A549 (cell line): ENCODE data around the gene MVP. TPM values are rescaled to one million over a fixed set of nuclear protein-coding genes. Genes with fewer than 3 reads are reported as not detected.

Source experiments
- ATAC-seq, 2 experiments: fragments of 200-7000 bp in 1 of 2; fragments of >200 bp in 1 of 2; cut with Nextera tagmentation in 1 of 2; cut with Tn5 transposase in 1 of 2; 3 replicates each; pipeline versions ENCODE4 v1.8.0 to v1.9.1; 2018 to 2020; ENCODE audit warnings: mild to moderate bottlenecking in 1 of 2, moderate library complexity in 1 of 2
- CTCF ChIA-PET: fragments of 300-600 bp; sonication (Branson Sonifier 250); formaldehyde crosslinking; extraction: SDS; loops from one replicate; lab custom pipeline; 2021; ENCODE audit warnings: antibody characterized with exemption, inconsistent platforms; lab: Yijun Ruan, JAX
- POLR2A ChIA-PET: fragments of 350-600 bp; formaldehyde crosslinking; extraction: SDS; loops from one replicate; lab custom pipeline; 2021; ENCODE audit warnings: antibody characterized with exemption, inconsistent platforms; lab: Yijun Ruan, JAX
- DNase-seq, 2 experiments: peaks; one replicate each; pipeline versions ENCODE4 v3.0.0 to v3.0.0-alpha.2; 2011 to 2016; ENCODE audit warnings: low read depth in 1 of 2, low spot score in 1 of 2
- FAIRE-seq: peaks from 2 replicates; lab custom pipeline; 2011; peaks lifted over from hg19 to GRCh38; lab: Jason Lieb, UNC
- H3K27ac ChIP-seq, 2 experiments: fragments of >200 bp; sonication (Bioruptor Twin); formaldehyde crosslinking; 3 replicates each; pipeline ENCODE4 v1.5.1; 2016 to 2017
- H3K4me1 ChIP-seq: fragments of >200 bp; sonication (Bioruptor Twin); formaldehyde crosslinking; 3 replicates; pipeline ENCODE4 v1.6.1; 2016
- H3K4me2 ChIP-seq: fragments of >200 bp; sonication (Bioruptor Twin); formaldehyde crosslinking; 3 replicates; pipeline ENCODE4 v1.6.1; 2016
- H3K4me3 ChIP-seq: fragments of >200 bp; sonication (Bioruptor Twin); formaldehyde crosslinking; 3 replicates; pipeline ENCODE4 v1.5.1; 2016
- H3K9me3 ChIP-seq: fragments of >200 bp; sonication (Bioruptor Twin); formaldehyde crosslinking; 3 replicates; pipeline ENCODE4 v1.6.1; 2016
- CBX2 ChIP-seq: fragments of 200-600 bp; sonication (generic); IDR thresholded peaks from 2 replicates; pipeline ENCODE4 v1.6.1; 2016; ENCODE audit warnings: low read depth, mild to moderate bottlenecking, borderline replicate concordance
- CBX8 ChIP-seq: fragments of 200-600 bp; sonication (generic); IDR thresholded peaks from 2 replicates; pipeline ENCODE4 v1.6.1; 2016
- CEBPB ChIP-seq, 2 experiments: fragments of >200 bp in 1 of 2; sonication (Bioruptor Twin) in 1 of 2; formaldehyde crosslinking in 1 of 2; IDR thresholded peaks; 2 replicates each; pipeline ENCODE4 v1.6.1; 2012 to 2016
- CHD2 ChIP-seq: fragments of 150-350 bp; IDR thresholded peaks from 2 replicates; pipeline ENCODE4 v1.6.1; 2014; ENCODE audit warnings: low read length; ENCODE audit not compliant: partially characterized antibody
- EHF ChIP-seq: fragments of 250-450 bp; sonication (Bioruptor Pico); IDR thresholded peaks from 2 replicates; pipeline ENCODE4 v1.5.0; 2020; ENCODE audit warnings: mild to moderate bottlenecking
- EHMT2 ChIP-seq: fragments of 200-600 bp; sonication (generic); IDR thresholded peaks from 2 replicates; pipeline ENCODE4 v1.6.1; 2016; ENCODE audit warnings: antibody characterized with exemption, low read depth, mild to moderate bottlenecking, moderate library complexity
- ESRRA ChIP-seq: fragments of 150-350 bp; IDR thresholded peaks from 2 replicates; pipeline ENCODE4 v1.6.1; 2014; ENCODE audit warnings: mild to moderate bottlenecking, low read length, borderline replicate concordance
- FOSB ChIP-seq: fragments of 250-450 bp; sonication (Bioruptor Pico); IDR thresholded peaks from 2 replicates; pipeline ENCODE4 v1.5.0; 2020; ENCODE audit warnings: mild to moderate bottlenecking, moderate library complexity
- HEYL ChIP-seq: fragments of 250-450 bp; sonication (Bioruptor Pico); IDR thresholded peaks from 2 replicates; pipeline ENCODE4 v1.8.0; 2021; ENCODE audit warnings: mild to moderate bottlenecking, moderate library complexity
- HOXB13 ChIP-seq: fragments of 250-450 bp; sonication (Bioruptor Pico); IDR thresholded peaks from 2 replicates; pipeline ENCODE4 v1.5.0; 2020; ENCODE audit warnings: low read depth, mild to moderate bottlenecking, moderate library complexity
- JUN ChIP-seq, 2 experiments: fragments of >200 bp; sonication (Bioruptor Twin); formaldehyde crosslinking; IDR thresholded peaks; 2 replicates in 1 of 2; 3 replicates in 1 of 2; pipeline ENCODE4 v1.6.1; 2016 to 2017
- MYC ChIP-seq: IDR thresholded peaks from 2 replicates; pipeline ENCODE4 v1.6.1; 2012; ENCODE audit warnings: mild to moderate bottlenecking, inconsistent platforms, low read length, improper control_type of control experiment, borderline replicate concordance
- NPAS2 ChIP-seq: fragments of 250-450 bp; sonication (Bioruptor Pico); IDR thresholded peaks from 2 replicates; pipeline ENCODE4 v1.8.0; 2022; ENCODE audit warnings: mild to moderate bottlenecking, moderate library complexity, borderline replicate concordance
- NR3C1 ChIP-seq: fragments of >200 bp; sonication (Bioruptor Twin); formaldehyde crosslinking; IDR thresholded peaks from 3 replicates; pipeline ENCODE4 v1.6.1; 2017
- PHF8 ChIP-seq: fragments of 200-600 bp; sonication (generic); IDR thresholded peaks from 2 replicates; pipeline ENCODE4 v1.6.1; 2016; ENCODE audit warnings: low read depth, mild to moderate bottlenecking, antibody characterized with exemption, moderate library complexity, borderline replicate concordance
- RAD21 ChIP-seq, 2 experiments: fragments of >200 bp in 1 of 2; sonication (Bioruptor Twin) in 1 of 2; formaldehyde crosslinking in 1 of 2; IDR thresholded peaks in 1 of 2; conservative IDR thresholded peaks in 1 of 2; 2 replicates in 1 of 2; 3 replicates in 1 of 2; pipeline ENCODE4 v1.6.1; 2012 to 2018; ENCODE audit warnings: inconsistent platforms in 1 of 2
- RARB ChIP-seq: fragments of 250-450 bp; sonication (Bioruptor Pico); IDR thresholded peaks from 2 replicates; pipeline ENCODE4 v1.8.0; 2021; ENCODE audit warnings: mild to moderate bottlenecking, moderate library complexity
- RCOR1 ChIP-seq: fragments of 150-350 bp; IDR thresholded peaks from 2 replicates; pipeline ENCODE4 v1.6.1; 2014; ENCODE audit warnings: antibody characterized with exemption, low read length, low read depth
- RNF2 ChIP-seq: fragments of 200-600 bp; sonication (generic); IDR thresholded peaks from 2 replicates; pipeline ENCODE4 v1.6.1; 2016; ENCODE audit warnings: low read depth, mild to moderate bottlenecking, antibody characterized with exemption, moderate library complexity, borderline replicate concordance
- ZFP36 ChIP-seq: fragments of 450-650 bp; IDR thresholded peaks from 2 replicates; pipeline ENCODE4 v1.6.1; 2014; ENCODE audit warnings: borderline replicate concordance; ENCODE audit not compliant: partially characterized antibody
- WGBS: methylation state at CpG from one replicate; pipeline ENCODE4 v1.1.6; 2017; ENCODE audit errors: missing lambda C conversion rate; 5-methylcytosine and 5-hydroxymethylcytosine counted together
- polyA plus RNA-seq, 4 experiments: library from polyadenylated mRNA; depleted of rRNA in 3 of 4; stranded (reverse); fragments of >200 nt; fragmentation: RNase III in 1 of 4; extraction: RNeasy Plus Mini Kit Qiagen cat#74134 plus additional on column Dnase treatment in 1 of 4; gene quantifications; 2 replicates in 3 of 4; 3 replicates in 1 of 4; pipeline ENCODE4 v1.2.3, GENCODE V29; 2011 to 2017
- TF ChIP-seq, protein P1 (sequence below): fragments of 200-600 bp; sonication (generic); IDR thresholded peaks from 2 replicates; pipeline ENCODE4 v1.6.1; 2016; ENCODE audit warnings: antibody characterized with exemption, mild to moderate bottlenecking, moderate library complexity
- TF ChIP-seq, protein P2 (sequence below): fragments of >200 bp; sonication (Bioruptor Twin); formaldehyde crosslinking; IDR thresholded peaks from 3 replicates; pipeline ENCODE4 v1.6.1; 2016
- TF ChIP-seq, protein P3 (sequence below): IDR thresholded peaks from 2 replicates; pipeline ENCODE4 v1.6.1; 2012
- TF ChIP-seq, protein P4 (sequence below): IDR thresholded peaks from 2 replicates; pipeline ENCODE4 v1.6.1; 2012
- TF ChIP-seq, protein P5 (sequence below): fragments of 450-650 bp; IDR thresholded peaks from 2 replicates; pipeline ENCODE4 v1.6.1; 2014; ENCODE audit warnings: antibody characterized with exemption

The MVP gene
- polyA plus RNA-seq, 2 of the 4 experiments (the other 2 are of a cell fraction): 73.3 to 106 TPM

DNA sequence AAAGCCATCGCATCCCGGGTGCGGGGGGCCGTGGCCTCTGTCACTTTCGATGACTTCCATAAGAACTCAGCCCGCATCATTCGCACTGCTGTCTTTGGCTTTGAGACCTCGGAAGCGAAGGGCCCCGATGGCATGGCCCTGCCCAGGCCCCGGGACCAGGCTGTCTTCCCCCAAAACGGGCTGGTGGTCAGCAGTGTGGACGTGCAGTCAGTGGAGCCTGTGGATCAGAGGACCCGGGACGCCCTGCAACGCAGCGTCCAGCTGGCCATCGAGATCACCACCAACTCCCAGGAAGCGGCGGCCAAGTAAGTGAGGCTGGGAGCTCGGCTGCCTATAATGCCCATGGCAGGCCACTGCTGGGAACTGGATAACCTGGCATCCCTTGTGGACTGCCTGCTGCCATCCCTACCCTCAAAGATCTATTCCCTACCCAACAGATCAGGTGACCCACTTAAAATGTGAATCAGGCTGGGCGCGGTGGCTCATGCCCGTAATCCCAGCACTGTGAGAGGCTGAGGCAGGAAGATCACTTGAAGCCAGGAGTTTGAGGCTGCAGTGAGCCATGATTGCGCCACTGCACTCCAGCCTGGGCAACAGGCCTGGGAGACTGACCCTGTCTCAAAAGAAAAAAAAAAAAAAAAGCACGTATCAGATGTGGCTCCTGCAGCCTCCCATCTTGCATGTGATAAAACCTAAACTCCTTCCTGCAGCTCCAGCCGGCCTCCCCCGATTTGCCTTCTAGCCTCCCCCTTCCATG lies 24.5 kb downstream of the MVP start:
- POLR2A ChIA-PET: interaction anchor here (0.8 kb wide), 1 partner anchor 11 kb away, joined by 3 read pairs; no protein-coding TSS in a partner anchor
- no peak for TF ChIP-seq RCOR1
- no peak for TF ChIP-seq EHMT2
- TF ChIP-seq CBX2: no peak
- TF ChIP-seq ZFP36: no peak
- TF ChIP-seq RNF2: no peak
- no peak for TF ChIP-seq RAD21 (conservative IDR thresholded peaks at IDR 0.05 in 1 of 2, IDR thresholded peaks at IDR 0.05 in 1 of 2)
- TF ChIP-seq HOXB13 (CRISPR knock-in tag): no peak
- TF ChIP-seq, protein P1, sequence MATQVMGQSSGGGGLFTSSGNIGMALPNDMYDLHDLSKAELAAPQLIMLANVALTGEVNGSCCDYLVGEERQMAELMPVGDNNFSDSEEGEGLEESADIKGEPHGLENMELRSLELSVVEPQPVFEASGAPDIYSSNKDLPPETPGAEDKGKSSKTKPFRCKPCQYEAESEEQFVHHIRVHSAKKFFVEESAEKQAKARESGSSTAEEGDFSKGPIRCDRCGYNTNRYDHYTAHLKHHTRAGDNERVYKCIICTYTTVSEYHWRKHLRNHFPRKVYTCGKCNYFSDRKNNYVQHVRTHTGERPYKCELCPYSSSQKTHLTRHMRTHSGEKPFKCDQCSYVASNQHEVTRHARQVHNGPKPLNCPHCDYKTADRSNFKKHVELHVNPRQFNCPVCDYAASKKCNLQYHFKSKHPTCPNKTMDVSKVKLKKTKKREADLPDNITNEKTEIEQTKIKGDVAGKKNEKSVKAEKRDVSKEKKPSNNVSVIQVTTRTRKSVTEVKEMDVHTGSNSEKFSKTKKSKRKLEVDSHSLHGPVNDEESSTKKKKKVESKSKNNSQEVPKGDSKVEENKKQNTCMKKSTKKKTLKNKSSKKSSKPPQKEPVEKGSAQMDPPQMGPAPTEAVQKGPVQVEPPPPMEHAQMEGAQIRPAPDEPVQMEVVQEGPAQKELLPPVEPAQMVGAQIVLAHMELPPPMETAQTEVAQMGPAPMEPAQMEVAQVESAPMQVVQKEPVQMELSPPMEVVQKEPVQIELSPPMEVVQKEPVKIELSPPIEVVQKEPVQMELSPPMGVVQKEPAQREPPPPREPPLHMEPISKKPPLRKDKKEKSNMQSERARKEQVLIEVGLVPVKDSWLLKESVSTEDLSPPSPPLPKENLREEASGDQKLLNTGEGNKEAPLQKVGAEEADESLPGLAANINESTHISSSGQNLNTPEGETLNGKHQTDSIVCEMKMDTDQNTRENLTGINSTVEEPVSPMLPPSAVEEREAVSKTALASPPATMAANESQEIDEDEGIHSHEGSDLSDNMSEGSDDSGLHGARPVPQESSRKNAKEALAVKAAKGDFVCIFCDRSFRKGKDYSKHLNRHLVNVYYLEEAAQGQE: no peak
- TF ChIP-seq PHF8: no peak
- no peak for TF ChIP-seq EHF (CRISPR knock-in tag)
- TF ChIP-seq NR3C1: no peak
- TF ChIP-seq HEYL: no peak
- TF ChIP-seq, protein P2, sequence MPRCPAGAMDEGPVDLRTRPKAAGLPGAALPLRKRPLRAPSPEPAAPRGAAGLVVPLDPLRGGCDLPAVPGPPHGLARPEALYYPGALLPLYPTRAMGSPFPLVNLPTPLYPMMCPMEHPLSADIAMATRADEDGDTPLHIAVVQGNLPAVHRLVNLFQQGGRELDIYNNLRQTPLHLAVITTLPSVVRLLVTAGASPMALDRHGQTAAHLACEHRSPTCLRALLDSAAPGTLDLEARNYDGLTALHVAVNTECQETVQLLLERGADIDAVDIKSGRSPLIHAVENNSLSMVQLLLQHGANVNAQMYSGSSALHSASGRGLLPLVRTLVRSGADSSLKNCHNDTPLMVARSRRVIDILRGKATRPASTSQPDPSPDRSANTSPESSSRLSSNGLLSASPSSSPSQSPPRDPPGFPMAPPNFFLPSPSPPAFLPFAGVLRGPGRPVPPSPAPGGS: no peak
- no peaks in the 10 kb centered on the region for H3K4me1 ChIP-seq
- H3K27ac ChIP-seq: no peak overlapping the region
- ATAC-seq: no peak
- no peak overlapping the region for H3K4me2 ChIP-seq
- no peaks in the 10 kb centered on the region for H3K9me3 ChIP-seq
- WGBS: 88% methylated on average over 27 of the region's 28 CpGs
- CTCF ChIA-PET: interaction anchor here (1.1 to 26.2 kb wide), 3 partner anchors 26 to 178 kb away, joined by 3 to 568 read pairs (median 4); partner anchors contain the start of genes MAZ, MVP, PAGR1 and PRRT2
- no peak overlapping the region for H3K4me3 ChIP-seq
- no peak for DNase-seq
- FAIRE-seq: no peak

DNA sequence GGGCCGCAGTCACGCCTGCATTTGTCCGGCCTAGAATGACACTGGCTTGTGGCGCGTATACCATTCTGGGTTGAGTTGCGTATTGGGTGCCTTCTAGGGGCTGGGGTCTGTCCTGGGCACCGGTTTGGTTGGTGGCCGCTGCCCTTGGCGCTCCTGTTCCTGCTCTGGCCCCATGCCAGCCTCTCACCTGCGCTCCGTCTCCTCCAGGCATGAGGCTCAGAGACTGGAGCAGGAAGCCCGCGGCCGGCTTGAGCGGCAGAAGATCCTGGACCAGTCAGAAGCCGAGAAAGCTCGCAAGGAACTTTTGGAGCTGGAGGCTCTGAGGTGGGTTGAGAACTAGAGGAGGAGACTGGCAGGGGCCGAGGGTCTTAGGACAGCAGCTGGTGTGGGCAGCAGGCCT lies 25.4 kb downstream of the MVP start:
- Histone ChIP-seq H3K4me1 (no peaks in the 10 kb centered on the region), H3K27ac (no peak overlapping the region), H3K4me3 (no peak overlapping the region), H3K4me2 (no peak overlapping the region), H3K9me3 (no peaks in the 10 kb centered on the region)
- TF ChIP-seq CBX8 (no peak), FOSB (CRISPR knock-in tag) (no peak), NPAS2 (CRISPR knock-in tag) (no peak), CEBPB (IDR thresholded peaks at IDR 0.05) (no peak), JUN (IDR thresholded peaks at IDR 0.05) (no peak), CHD2 (no peak), EHF (CRISPR knock-in tag) (no peak), PHF8 (no peak), RARB (CRISPR knock-in tag) (no peak), MYC (no peak), ESRRA (no peak)
- TF ChIP-seq, protein P3, sequence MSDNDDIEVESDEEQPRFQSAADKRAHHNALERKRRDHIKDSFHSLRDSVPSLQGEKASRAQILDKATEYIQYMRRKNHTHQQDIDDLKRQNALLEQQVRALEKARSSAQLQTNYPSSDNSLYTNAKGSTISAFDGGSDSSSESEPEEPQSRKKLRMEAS: no peak
- TF ChIP-seq, protein P4, sequence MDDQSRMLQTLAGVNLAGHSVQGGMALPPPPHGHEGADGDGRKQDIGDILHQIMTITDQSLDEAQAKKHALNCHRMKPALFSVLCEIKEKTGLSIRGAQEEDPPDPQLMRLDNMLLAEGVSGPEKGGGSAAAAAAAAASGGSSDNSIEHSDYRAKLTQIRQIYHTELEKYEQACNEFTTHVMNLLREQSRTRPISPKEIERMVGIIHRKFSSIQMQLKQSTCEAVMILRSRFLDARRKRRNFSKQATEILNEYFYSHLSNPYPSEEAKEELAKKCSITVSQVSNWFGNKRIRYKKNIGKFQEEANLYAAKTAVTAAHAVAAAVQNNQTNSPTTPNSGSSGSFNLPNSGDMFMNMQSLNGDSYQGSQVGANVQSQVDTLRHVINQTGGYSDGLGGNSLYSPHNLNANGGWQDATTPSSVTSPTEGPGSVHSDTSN: no peak
- TF ChIP-seq, protein P5, sequence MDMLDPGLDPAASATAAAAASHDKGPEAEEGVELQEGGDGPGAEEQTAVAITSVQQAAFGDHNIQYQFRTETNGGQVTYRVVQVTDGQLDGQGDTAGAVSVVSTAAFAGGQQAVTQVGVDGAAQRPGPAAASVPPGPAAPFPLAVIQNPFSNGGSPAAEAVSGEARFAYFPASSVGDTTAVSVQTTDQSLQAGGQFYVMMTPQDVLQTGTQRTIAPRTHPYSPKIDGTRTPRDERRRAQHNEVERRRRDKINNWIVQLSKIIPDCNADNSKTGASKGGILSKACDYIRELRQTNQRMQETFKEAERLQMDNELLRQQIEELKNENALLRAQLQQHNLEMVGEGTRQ: no peak
- TF ChIP-seq, protein P2: no peak
- FAIRE-seq (no peak), DNase-seq (no peak), ATAC-seq (no peak)
- CTCF ChIA-PET: interaction anchor here (1.1 to 26.2 kb wide), 2 partner anchors 27 to 52 kb away, joined by 3 to 568 read pairs; partner anchors contain the start of genes MAZ, MVP, PAGR1 and PRRT2
- POLR2A ChIA-PET: interaction anchor here (0.8 kb wide), 1 partner anchor 10 kb away, joined by 3 read pairs; no protein-coding TSS in a partner anchor
- WGBS: 95% methylated on average over 18 of the region's 18 CpGs
